K562 (cell line): ENCODE measurements around the gene MGRN1. TPM values are rescaled to one million over a fixed set of nuclear protein-coding genes. Genes with fewer than 3 reads are reported as not detected.

Experiments used
- ATAC-seq: fragments of 200-7000 bp; cut with Tn5 transposase; 3 replicates; pipeline ENCODE4 v1.9.1; 2020; ENCODE audit warnings: moderate library complexity
- BruUV-seq: library from RNA; stranded (reverse); fragments of 400-500 nt; replicated peaks from 2 replicates; lab custom pipeline; 2021; lab: Mats Ljungman, UMichigan
- CTCF ChIA-PET: fragments of 300-600 bp; formaldehyde crosslinking; extraction: SDS; loops from one replicate; lab custom pipeline; 2021; ENCODE audit warnings: low intra/inter-chr PET ratio; lab: Yijun Ruan, JAX
- POLR2A ChIA-PET: fragments of 300-600, 350-650 bp; sonication (Branson Sonifier 250); formaldehyde crosslinking; extraction: SDS; loops from one replicate; lab custom pipeline; 2021; ENCODE audit warnings: antibody characterized with exemption, inconsistent platforms; lab: Yijun Ruan, JAX
- DNase-seq, 4 experiments: peaks; one replicate each; pipeline versions ENCODE4 v3.0.0 to v3.0.0-alpha.2; 2011 to 2018; ENCODE audit warnings: low spot score in 3 of 4, mixed read lengths in 3 of 4; ENCODE audit errors: extremely low read depth in 1 of 4
- FAIRE-seq: peaks from 2 replicates; lab custom pipeline; 2011; peaks lifted over from hg19 to GRCh38; lab: Jason Lieb, UNC
- H2AFZ ChIP-seq: 2 replicates; pipeline ENCODE4 v1.6.0; 2011; ENCODE audit warnings: low read depth, low read length, control low read depth, inconsistent platforms
- H3K27ac ChIP-seq: fragments of 200-600 bp; 3 replicates; pipeline ENCODE4 v1.8.0; 2011; ENCODE audit warnings: low read depth, mild to moderate bottlenecking, control low read depth, inconsistent platforms, low read length, moderate library complexity, mixed read lengths; ENCODE audit errors: extremely low read depth
- H3K27me3 ChIP-seq, 2 experiments: fragments of 300-600 bp in 1 of 2; 2 replicates in 1 of 2; 3 replicates in 1 of 2; pipeline versions ENCODE4 v1.6.0 to v1.8.0; 2011; ENCODE audit warnings: inconsistent platforms in 2 of 2, low read length in 2 of 2, mild to moderate bottlenecking in 1 of 2, mixed read lengths in 1 of 2, moderate library complexity in 1 of 2; ENCODE audit not compliant: control insufficient read depth in 2 of 2, insufficient read depth in 2 of 2
- H3K36me3 ChIP-seq: fragments of 300-600 bp; 3 replicates; pipeline ENCODE4 v1.8.0; 2011; ENCODE audit warnings: mild to moderate bottlenecking, low read length, inconsistent platforms; ENCODE audit not compliant: control insufficient read depth, insufficient read depth
- H3K4me1 ChIP-seq, 2 experiments: fragments of 200-600 bp in 1 of 2; replicated peaks in 1 of 2; 2 replicates in 1 of 2; 3 replicates in 1 of 2; pipeline versions ENCODE4 v1.5.1 to v1.8.0; 2011; ENCODE audit warnings: inconsistent platforms in 2 of 2, low read length in 2 of 2, mild to moderate bottlenecking in 1 of 2, mixed read lengths in 1 of 2, moderate library complexity in 1 of 2; ENCODE audit not compliant: control insufficient read depth in 2 of 2, insufficient read depth in 2 of 2
- H3K4me2 ChIP-seq: 2 replicates; pipeline ENCODE4 v1.6.1; 2011; ENCODE audit warnings: low read length, control low read depth, inconsistent platforms, mixed read lengths; ENCODE audit not compliant: insufficient read depth
- H3K4me3 ChIP-seq: fragments of 200-600 bp; sonication (generic), shearing (Covaris generic); 2 replicates; pipeline ENCODE4 v1.5.1; 2016; ENCODE audit warnings: control low read depth, inconsistent platforms
- H3K79me2 ChIP-seq: fragments of 200-600 bp; 3 replicates; pipeline ENCODE4 v1.8.0; 2011; ENCODE audit warnings: low read length, inconsistent platforms; ENCODE audit not compliant: control insufficient read depth, insufficient read depth
- H3K9ac ChIP-seq, 2 experiments: 2 replicates each; pipeline versions ENCODE4 v1.6.0 to v1.6.1; 2011; ENCODE audit warnings: low read depth in 2 of 2, low read length in 2 of 2, control low read depth in 1 of 2, inconsistent platforms in 1 of 2, mild to moderate bottlenecking in 1 of 2, mixed read lengths in 1 of 2; ENCODE audit not compliant: insufficient read depth in 1 of 2
- H3K9me1 ChIP-seq: one replicate; pipeline ENCODE4 v1.6.0; 2011; ENCODE audit warnings: inconsistent platforms, mild to moderate bottlenecking, low read length, moderate library complexity; ENCODE audit not compliant: control insufficient read depth, insufficient read depth
- H3K9me3 ChIP-seq: replicated peaks from 2 replicates; pipeline ENCODE4 v1.5.1; 2011; ENCODE audit warnings: low read depth, low read length, inconsistent platforms; ENCODE audit not compliant: control insufficient read depth, insufficient read depth
- H4K20me1 ChIP-seq: replicated peaks from 2 replicates; pipeline ENCODE4 v1.6.1; 2011; ENCODE audit warnings: low read length, inconsistent platforms, mixed read lengths; ENCODE audit not compliant: control insufficient read depth, insufficient read depth
- CEBPB ChIP-seq: fragments of 450-650 bp; IDR thresholded peaks from 2 replicates; pipeline ENCODE4 v1.6.1; 2016; ENCODE audit warnings: missing genetic modification characterization, missing compliant biosample characterization
- DNMT1 ChIP-seq: fragments of 450-650 bp; IDR thresholded peaks from 2 replicates; pipeline ENCODE4 v1.6.1; 2016; ENCODE audit warnings: antibody characterized with exemption, mild to moderate bottlenecking
- ELF4 ChIP-seq: fragments of 450-650 bp; formaldehyde crosslinking; IDR thresholded peaks from 2 replicates; pipeline ENCODE4 v1.4.0; 2022; ENCODE audit warnings: missing genetic modification characterization
- HEY1 ChIP-seq: fragments of 250-450 bp; sonication (Bioruptor Pico); IDR thresholded peaks from 2 replicates; pipeline ENCODE4 v1.5.0; 2020; ENCODE audit warnings: mild to moderate bottlenecking, moderate library complexity, borderline replicate concordance
- POLR2G ChIP-seq: fragments of 200-400 bp; formaldehyde crosslinking; IDR thresholded peaks from 2 replicates; pipeline ENCODE4 v1.6.1; 2017; ENCODE audit warnings: low read depth, mild to moderate bottlenecking, antibody characterized with exemption, low read length, moderate library complexity
- RBFOX2 ChIP-seq: fragments of 200-400 bp; formaldehyde crosslinking; IDR thresholded peaks from 2 replicates; pipeline ENCODE4 v1.6.1; 2017; ENCODE audit warnings: low read depth, mild to moderate bottlenecking, low read length, moderate library complexity
- SLC30A9 ChIP-seq: fragments of 250-450 bp; sonication (Bioruptor Pico); IDR thresholded peaks from 2 replicates; pipeline ENCODE4 v1.8.0; 2022; ENCODE audit warnings: mild to moderate bottlenecking, moderate library complexity
- TAF9B ChIP-seq: fragments of 450-650 bp; IDR thresholded peaks from 2 replicates; pipeline ENCODE4 v1.6.1; 2018; ENCODE audit warnings: mild to moderate bottlenecking; ENCODE audit not compliant: partially characterized antibody
- WGBS: fragments of 100-300 bp; shearing (Covaris generic); methylation state at CpG from one replicate; pipeline ENCODE4 v1.1.6; 2016; ENCODE audit warnings: low coverage, mixed read lengths; ENCODE audit not compliant: insufficient coverage; ENCODE audit errors: missing lambda C conversion rate; 5-methylcytosine and 5-hydroxymethylcytosine counted together
- in situ Hi-C: fragments of 300-500 bp; cut with MboI; formaldehyde crosslinking; loops from 4 replicates; pipeline ENCODE4 v1.15.0; 2018; ENCODE audit warnings: inconsistent platforms, mixed read lengths
- intact Hi-C: fragments of 100-400 bp; cut with micrococcal nuclease; formaldehyde crosslinking; loops from 2 replicates; pipeline ENCODE4 v1.14.2; 2022
- polyA plus RNA-seq, 8 experiments: library from polyadenylated mRNA; depleted of rRNA in 4 of 8; stranded (reverse) in 5 of 8; unstranded in 3 of 8; fragments of >200 nt; fragmentation: Nextera tagmentation in 2 of 8; fragmentation: Illumina TruSeq in 1 of 8; extraction: Ambion mirVana in 2 of 8; extraction: Trizol in 1 of 8; gene quantifications; 2 replicates each; pipeline versions ENCODE4 v1.2.1 to v1.2.3, GENCODE V29; 2011 to 2014; ENCODE audit warnings: inconsistent platforms in 1 of 8, missing spikeins in 1 of 8
- total RNA-seq, 7 experiments: library from RNA; depleted of rRNA in 6 of 7; stranded (reverse); fragments of >200 nt in 6 of 7; fragmentation: Illumina TruSeq in 2 of 7; extraction: Trizol in 2 of 7; gene quantifications; 2 replicates each; pipeline versions ENCODE4 v1.2.1 to v1.2.3, GENCODE V29; 2011 to 2021; ENCODE audit warnings: low replicate concordance in 1 of 7

The MGRN1 gene
- total and polyA plus RNA-seq, 9 of the 15 experiments (the other 6 are each of a cell fraction or from before 2014, with no cell fraction given) = 0.15 to 37.9 (median 6.0) TPM

DNA sequence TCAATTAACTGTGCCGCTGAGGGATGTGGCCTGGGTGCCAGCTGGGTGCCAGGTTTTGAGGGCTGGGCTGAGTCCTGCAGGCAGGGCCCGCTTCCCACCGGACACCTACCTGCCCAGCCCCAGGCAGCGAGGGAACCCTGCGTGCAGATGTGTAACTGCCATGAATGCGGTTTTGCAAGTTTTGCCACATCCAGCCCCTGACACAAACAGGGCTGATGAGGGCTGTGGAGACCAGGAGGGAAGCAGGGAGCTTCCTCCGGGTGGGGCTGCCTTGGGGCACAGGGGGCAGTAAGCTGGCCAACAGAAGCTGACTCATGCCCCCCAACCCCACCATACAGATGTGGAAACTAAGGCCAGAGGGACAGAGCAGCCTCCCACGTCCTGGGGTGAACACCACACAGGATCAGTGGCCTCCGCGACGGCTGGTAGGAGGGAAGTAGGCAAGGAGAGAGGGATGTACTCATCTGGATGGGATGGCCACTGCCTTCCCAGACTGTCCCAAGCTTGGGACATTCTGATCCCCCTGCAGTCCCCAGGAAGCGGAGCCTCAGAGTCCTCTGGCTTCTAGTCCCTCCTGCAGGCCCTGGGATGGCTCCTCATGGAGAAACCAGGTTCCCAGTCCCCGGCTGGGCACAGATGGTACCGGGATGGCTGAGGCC, 11.5 kb upstream of the MGRN1 start:
- H3K79me2 ChIP-seq = peaks cover 42% of the 10 kb centered on the region
- TF ChIP-seq DNMT1 (no peak), TAF9B (no peak), ELF4 (CRISPR knock-in tag) (no peak), SLC30A9 (no peak), HEY1 (no peak), POLR2G (peak; percentile 62), CEBPB (tag) (no peak), RBFOX2 (peak; percentile 4; the same call in 1 of the 2 replicates)
- H2AFZ ChIP-seq = no peak overlapping the region
- CTCF ChIA-PET = no interaction called here
- peaks cover 26% of the 10 kb centered on the region; the same call in 1 of the 3 replicates for H3K36me3 ChIP-seq
- H3K27ac ChIP-seq = peak overlapping the region; percentile 97; the same call in 2 of the 3 replicates
- peak overlapping the region; percentile 94 for H3K4me3 ChIP-seq
- POLR2A ChIA-PET = interaction anchor here (0.6 kb wide), 1 partner anchor 938 kb away, joined by 3 read pairs; no protein-coding TSS in a partner anchor
- 68% methylated on average over 10 of the region's 14 CpGs for WGBS
- peaks cover 17% of the 10 kb centered on the region for H3K9me1 ChIP-seq
- FAIRE-seq (no peak), ATAC-seq (no peak), DNase-seq (no peak)
- H4K20me1 ChIP-seq = peaks cover 27% of the 10 kb centered on the region
- in situ Hi-C loops (no loop called here), intact Hi-C loops (no loop called here)
- peak overlapping the region; percentile 93 for H3K9ac ChIP-seq
- BruUV-seq = TSS peak; percentile 38
- no peaks in the 10 kb centered on the region for H3K9me3 ChIP-seq
- peak overlapping the region; percentile 90 for H3K4me2 ChIP-seq
- H3K27me3 ChIP-seq = no peaks in the 10 kb centered on the region
- peaks cover 22 to 92% of the 10 kb centered on the region in 2 experiments for H3K4me1 ChIP-seq
